ENCODE results near the gene ADAMTS12. TPM values are rescaled to one million over a fixed set of nuclear protein-coding genes. Genes with fewer than 3 reads are reported as not detected.
"Not testable (repeated sequence)": the region's sequence is repeated elsewhere in the genome, so short reads cannot be mapped to it uniquely, and the experiment has no call there.

The ADAMTS12 gene
- total RNA-seq (2014; rRNA removed; shearing (Covaris generic)), result 30.0 and 31.7 TPM in 2 replicates

- peak; percentile 87 for DNase-seq (ENCODE audit: low read depth)
Observed at GRCh38 chr5:33891788-33892619, at the start of gene ADAMTS12. Gene ADAMTS12, minus strand, starts transcription at chr5:33891990. Its CDS starts 134 bp downstream, at chr5:33891856.

GRCh38 chr5:33941090-33941489 lies 49.3 kb upstream of the ADAMTS12 start:
- no peak for DNase-seq (ENCODE audit: low read depth)

GRCh38 chr5:33939556-33940262 lies 47.9 kb upstream of the ADAMTS12 start:
- peak; percentile 56 for DNase-seq (ENCODE audit: low read depth)

- no peak for DNase-seq (ENCODE audit: low read depth)
Observed at GRCh38 chr5:33938881-33939280, 47.1 kb upstream of the ADAMTS12 start.

- DNase-seq (ENCODE audit: low read depth), result no peak
Observed at GRCh38 chr5:33938507-33938796, 46.7 kb upstream of the ADAMTS12 start.

GRCh38 chr5:33937707-33938506 lies 46.1 kb upstream of the ADAMTS12 start:
- no peak for DNase-seq (ENCODE audit: low read depth)

- no peak for DNase-seq (ENCODE audit: low read depth)
Observed at GRCh38 chr5:33937017-33937706, 45.4 kb upstream of the ADAMTS12 start.

GRCh38 chr5:33936381-33937016 lies 44.7 kb upstream of the ADAMTS12 start, which contains the start of gene RXFP3:
Gene RXFP3, plus strand, starts transcription at chr5:33936386. Its CDS starts 355 bp downstream, at chr5:33936741.
- peak; percentile 45 for DNase-seq (ENCODE audit: low read depth)

- DNase-seq (ENCODE audit: low read depth), result peak; percentile 63
Observed at GRCh38 chr5:33936004-33936380, 44.2 kb upstream of the ADAMTS12 start.

- DNase-seq (ENCODE audit: low read depth), result peak; percentile 52
Observed at GRCh38 chr5:33934176-33934575, 42.4 kb upstream of the ADAMTS12 start.

GRCh38 chr5:33933723-33934169 lies 42.0 kb upstream of the ADAMTS12 start:
- DNase-seq (ENCODE audit: low read depth), result peak; percentile 9

- DNase-seq (ENCODE audit: low read depth), result no peak
Observed at GRCh38 chr5:33931136-33931535, 39.3 kb upstream of the ADAMTS12 start.

GRCh38 chr5:33929925-33930690 lies 38.3 kb upstream of the ADAMTS12 start:
- DNase-seq (ENCODE audit: low read depth), result peak; percentile 85

- no peak for DNase-seq (ENCODE audit: low read depth)
Observed at GRCh38 chr5:33928283-33928682, 36.5 kb upstream of the ADAMTS12 start.

- no peak for DNase-seq (ENCODE audit: low read depth)
Observed at GRCh38 chr5:33927685-33928084, 35.9 kb upstream of the ADAMTS12 start.

- DNase-seq (ENCODE audit: low read depth), result no peak
Observed at GRCh38 chr5:33925278-33925677, 33.5 kb upstream of the ADAMTS12 start.

GRCh38 chr5:33921002-33921401 lies 29.2 kb upstream of the ADAMTS12 start:
- DNase-seq (ENCODE audit: low read depth), result no peak

GRCh38 chr5:33914844-33915243 lies 23.1 kb upstream of the ADAMTS12 start:
- DNase-seq (ENCODE audit: low read depth), result not testable (repeated sequence)

- DNase-seq (ENCODE audit: low read depth), result not testable (repeated sequence)
Observed at GRCh38 chr5:33906248-33906647, 14.5 kb upstream of the ADAMTS12 start.

GRCh38 chr5:33905381-33905780 lies 13.6 kb upstream of the ADAMTS12 start:
- DNase-seq (ENCODE audit: low read depth), result no peak

Measured in RPMI7951 (cell line).